Skeletal muscle cell (primary cell): Measurements from ENCODE around the gene MTO1.
A peak's percentile ranks its signal among the peaks of the same experiment; 100 is the strongest.
"Not testable (repeated sequence)": the region's sequence is repeated elsewhere in the genome, so short reads cannot be mapped to it uniquely, and the experiment has no call there.

ENCODE experiments used
- DNase-seq: peaks from one replicate; pipeline ENCODE4 v3.0.0-alpha.2; 2010; ENCODE audit warnings: low read depth
- H3K4me3 ChIP-seq: 2 replicates; pipeline ENCODE4 v1.5.1; 2011; ENCODE audit warnings: low read depth, mild to moderate bottlenecking, control low read depth, low read length, moderate library complexity

Gene MTO1

GRCh38 chr6:73497915-73498314, 36.4 kb downstream of the MTO1 start:
- H3K4me3 ChIP-seq: no peak overlapping the region
- DNase-seq: no peak

GRCh38 chr6:73503027-73503772, 41.7 kb downstream of the MTO1 start:
- no peak for DNase-seq
- H3K4me3 ChIP-seq: no peak overlapping the region

- no peak overlapping the region for H3K4me3 ChIP-seq
- no peak for DNase-seq
Observed at GRCh38 chr6:73504160-73504559, 42.6 kb downstream of the MTO1 start.

DNA sequence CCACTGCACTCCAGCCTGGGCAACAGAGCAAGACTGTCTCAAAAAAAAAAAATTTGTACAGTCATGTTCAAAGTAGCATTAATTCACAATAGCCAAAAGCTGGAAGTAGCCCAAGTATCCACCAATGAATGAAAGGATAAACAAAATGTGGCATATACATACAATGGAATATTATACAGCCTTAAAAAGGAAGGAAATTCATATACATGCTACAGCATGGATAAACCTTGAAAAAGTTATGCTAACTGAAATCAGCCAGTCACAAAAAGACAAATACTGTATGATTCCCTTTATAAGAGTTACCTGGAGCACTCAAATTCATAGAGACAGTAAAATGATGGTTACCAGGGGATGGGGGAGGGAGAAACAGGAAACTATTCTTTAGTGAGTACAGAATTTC, 43.6 kb downstream of the MTO1 start:
- no peak overlapping the region for H3K4me3 ChIP-seq
- DNase-seq: no peak

DNA sequence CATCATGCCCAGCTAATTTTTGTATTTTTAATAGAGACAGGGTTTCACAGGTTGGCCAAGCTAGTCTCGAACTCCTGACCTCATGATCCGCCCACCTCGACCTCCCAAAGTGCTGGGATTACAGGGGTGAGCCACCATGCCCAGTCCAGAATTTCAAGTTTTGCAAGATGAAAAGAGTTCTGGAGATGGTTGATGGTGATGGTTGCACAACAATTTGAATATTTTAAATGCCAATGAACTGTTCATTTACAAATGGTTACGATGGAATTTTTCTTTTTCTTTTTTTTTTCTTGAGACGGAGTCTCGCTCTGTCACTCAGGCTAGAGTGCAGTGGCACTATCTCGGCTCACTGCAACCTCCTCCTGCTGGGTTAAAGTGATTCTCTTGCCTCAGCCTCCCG, 44.2 kb downstream of the MTO1 start:
- not testable (repeated sequence) for DNase-seq, H3K4me3 ChIP-seq

GRCh38 chr6:73506246-73506645, 44.7 kb downstream of the MTO1 start:
- DNase-seq: no peak
- no peak overlapping the region for H3K4me3 ChIP-seq

- no peak overlapping the region for H3K4me3 ChIP-seq
- no peak for DNase-seq
Observed at GRCh38 chr6:73508776-73509175, 47.2 kb downstream of the MTO1 start.

GRCh38 chr6:73509851-73510250, 48.3 kb downstream of the MTO1 start:
- H3K4me3 ChIP-seq: no peak overlapping the region
- DNase-seq: no peak

DNA sequence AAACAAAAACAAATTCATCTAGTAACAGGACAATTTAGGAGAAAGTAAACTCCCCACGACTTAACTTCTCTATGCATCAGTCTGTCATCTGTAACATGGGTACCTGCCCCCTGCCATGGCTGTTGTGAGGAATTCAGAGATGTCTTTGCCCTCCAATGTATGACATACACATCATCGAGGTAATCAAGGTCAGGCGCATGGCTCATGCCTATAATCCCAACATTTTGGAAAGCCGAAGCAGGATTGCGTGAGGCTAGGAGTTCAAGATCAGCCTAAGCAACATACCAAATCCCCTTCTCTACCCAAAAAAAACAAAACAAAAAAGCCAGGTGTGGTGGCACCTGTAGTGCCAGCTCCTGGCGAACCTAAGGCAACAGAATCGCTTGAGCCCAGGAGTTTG, 50.3 kb downstream of the MTO1 start:
- DNase-seq: no peak

DNA sequence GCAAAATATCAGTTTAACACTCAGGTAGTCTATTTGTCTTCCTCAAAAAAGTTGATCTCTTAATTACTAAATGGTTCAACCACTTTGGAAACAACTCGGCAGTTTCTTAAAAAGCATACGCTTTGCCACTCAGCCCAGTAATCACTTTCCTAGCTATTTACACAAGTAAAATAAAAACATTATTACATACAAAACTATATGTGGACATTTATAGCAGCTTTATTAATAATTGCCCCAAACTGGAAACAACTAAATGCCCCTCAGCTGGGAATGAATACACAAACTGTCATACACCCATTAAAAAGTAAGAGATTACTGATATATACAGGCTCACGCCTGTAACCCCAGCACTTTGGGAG, 51.9 kb downstream of the MTO1 start:
- no peak overlapping the region for H3K4me3 ChIP-seq
- DNase-seq: no peak

More for the DNA sequence above, 50.3 kb downstream of the MTO1 start:
- no peak overlapping the region for H3K4me3 ChIP-seq

DNA sequence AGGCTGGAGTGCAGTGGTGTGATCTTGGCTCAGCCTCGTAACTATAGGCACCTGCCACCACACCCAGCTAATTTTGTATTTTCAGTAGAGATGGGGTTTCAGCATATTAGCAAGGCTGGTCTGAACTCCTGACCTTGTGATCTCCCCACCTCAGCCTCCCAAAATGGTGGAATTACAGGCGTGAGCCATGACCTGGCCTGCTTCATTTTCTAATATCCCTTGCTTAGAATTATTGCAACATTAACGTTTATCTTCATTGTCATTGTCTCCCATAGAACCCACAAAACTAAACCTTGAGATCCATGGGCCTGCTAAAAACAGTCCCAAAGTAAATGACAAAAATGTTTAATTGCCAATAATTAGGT, 53.2 kb downstream of the MTO1 start:
- H3K4me3 ChIP-seq: no peak overlapping the region
- no peak for DNase-seq

- H3K4me3 ChIP-seq: no peak overlapping the region
- DNase-seq: no peak
Observed at GRCh38 chr6:73515204-73515655, 53.7 kb downstream of the MTO1 start.

- H3K4me3 ChIP-seq: peak overlapping the region; percentile 6
- DNase-seq: no peak
Observed at GRCh38 chr6:73516514-73517489, 55.3 kb downstream of the MTO1 start.

DNA sequence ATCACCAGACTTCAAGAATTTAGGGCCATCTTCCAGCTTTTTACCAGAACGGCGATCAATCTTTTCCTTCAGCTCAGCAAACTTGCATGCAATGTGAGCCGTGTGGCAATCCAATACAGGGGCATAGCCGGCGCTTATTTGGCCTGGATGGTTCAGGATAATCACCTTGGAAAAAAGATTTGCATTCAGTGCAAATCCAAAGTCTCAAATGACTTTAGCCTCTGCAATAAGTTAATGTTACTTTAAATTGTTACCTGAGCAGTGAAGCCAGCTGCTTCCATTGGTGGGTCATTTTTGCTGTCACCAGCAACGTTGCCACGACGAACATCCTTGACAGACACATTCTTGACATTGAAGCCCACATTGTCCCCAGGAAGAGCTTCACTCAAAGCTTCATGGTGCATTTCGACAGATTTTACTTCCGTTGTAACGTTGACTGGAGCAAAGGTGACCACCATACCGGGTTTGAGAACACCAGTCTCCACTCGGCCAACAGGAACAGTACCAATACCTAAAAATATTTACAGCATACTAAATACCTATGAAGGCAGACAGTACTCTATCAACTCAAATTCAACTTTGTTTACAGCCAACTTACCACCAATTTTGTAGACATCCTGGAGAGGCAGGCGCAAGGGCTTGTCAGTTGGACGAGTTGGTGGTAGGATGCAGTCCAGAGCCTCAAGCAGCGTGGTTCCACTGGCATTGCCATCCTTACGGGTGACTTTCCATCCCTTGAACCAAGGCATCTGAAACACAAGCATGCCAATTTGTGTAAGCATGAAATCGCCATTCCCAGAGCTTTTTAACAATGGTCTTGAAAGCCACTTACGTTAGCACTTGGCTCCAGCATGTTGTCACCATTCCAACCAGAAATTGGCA, 56.8 kb downstream of the MTO1 start:
- H3K4me3 ChIP-seq: peak overlapping the region; percentile 94
- not testable (repeated sequence) for DNase-seq

- peak overlapping the region; percentile 94 for H3K4me3 ChIP-seq
- DNase-seq: not testable (repeated sequence)
Observed at GRCh38 chr6:73518982-73519881, 57.7 kb downstream of the MTO1 start.

DNA sequence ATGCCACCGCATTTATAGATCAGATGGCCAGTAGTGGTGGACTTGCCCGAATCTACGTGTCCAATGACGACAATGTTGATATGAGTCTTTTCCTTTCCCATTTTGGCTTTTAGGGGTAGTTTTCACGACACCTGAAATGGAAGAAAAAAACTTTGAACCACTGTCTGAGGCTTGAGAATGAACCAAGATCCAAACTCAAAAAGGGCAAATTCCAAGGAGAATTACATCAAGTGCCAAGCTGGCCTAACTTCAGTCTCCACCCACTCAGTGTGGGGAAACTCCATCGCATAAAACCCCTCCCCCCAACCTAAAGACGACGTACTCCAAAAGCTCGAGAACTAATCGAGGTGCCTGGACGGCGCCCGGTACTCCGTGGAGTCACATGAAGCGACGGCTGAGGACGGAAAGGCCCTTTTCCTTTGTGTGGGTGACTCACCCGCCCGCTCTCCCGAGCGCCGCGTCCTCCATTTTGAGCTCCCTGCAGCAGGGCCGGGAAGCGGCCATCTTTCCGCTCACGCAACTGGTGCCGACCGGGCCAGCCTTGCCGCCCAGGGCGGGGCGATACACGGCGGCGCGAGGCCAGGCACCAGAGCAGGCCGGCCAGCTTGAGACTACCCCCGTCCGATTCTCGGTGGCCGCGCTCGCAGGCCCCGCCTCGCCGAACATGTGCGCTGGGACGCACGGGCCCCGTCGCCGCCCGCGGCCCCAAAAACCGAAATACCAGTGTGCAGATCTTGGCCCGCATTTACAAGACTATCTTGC, 58.6 kb downstream of the MTO1 start:
- no peak for DNase-seq
- H3K4me3 ChIP-seq: peak overlapping the region; percentile 94

DNA sequence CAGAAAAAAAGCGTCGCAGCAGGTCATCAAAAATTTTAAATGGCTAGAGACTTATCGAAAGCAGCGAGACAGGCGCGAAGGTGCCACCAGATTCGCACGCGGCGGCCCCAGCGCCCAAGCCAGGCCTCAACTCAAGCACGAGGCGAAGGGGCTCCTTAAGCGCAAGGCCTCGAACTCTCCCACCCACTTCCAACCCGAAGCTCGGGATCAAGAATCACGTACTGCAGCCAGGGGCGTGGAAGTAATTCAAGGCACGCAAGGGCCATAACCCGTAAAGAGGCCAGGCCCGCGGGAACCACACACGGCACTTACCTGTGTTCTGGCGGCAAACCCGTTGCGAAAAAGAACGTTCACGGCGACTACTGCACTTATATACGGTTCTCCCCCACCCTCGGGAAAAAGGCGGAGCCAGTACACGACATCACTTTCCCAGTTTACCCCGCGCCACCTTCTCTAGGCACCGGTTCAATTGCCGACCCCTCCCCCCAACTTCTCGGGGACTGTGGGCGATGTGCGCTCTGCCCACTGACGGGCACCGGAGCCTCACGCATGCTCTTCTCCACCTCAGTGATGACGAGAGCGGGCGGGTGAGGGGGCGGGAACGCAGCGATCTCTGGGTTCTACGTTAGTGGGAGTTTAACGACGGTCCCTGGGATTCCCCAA, 59.3 kb downstream of the MTO1 start, which contains the start of gene EEF1A1:
Gene EEF1A1, minus strand, starts transcription at position 345 of the 663 bp plus-strand sequence. CDS start 1,006 bp downstream, outside the sequence.
- H3K4me3 ChIP-seq: peak within 1 kb of the TSS; percentile 94
- DNase-seq: peak; percentile 100
